ENCODE measurements around the gene ZNF32.

Gene ZNF32

GRCh38 chr10:43648398-43649184 lies at the start of gene ZNF32:
ZNF32 (minus strand) TSS chr10:43648881; CDS start chr10:43646133, 2,748 bp downstream.
- DNase-seq (ENCODE audit: low read depth): peak; percentile 69

- no peak for DNase-seq (ENCODE audit: low read depth)
These were observed 49.5 kb upstream of the ZNF32 start for GRCh38 chr10:43698156-43698555.

GRCh38 chr10:43696909-43697483 lies 48.3 kb upstream of the ZNF32 start:
- no peak for DNase-seq (ENCODE audit: low read depth)

- no peak for DNase-seq (ENCODE audit: low read depth)
These were observed 47.0 kb upstream of the ZNF32 start for GRCh38 chr10:43695730-43696129.

- DNase-seq (ENCODE audit: low read depth): no peak
These were observed 46.6 kb upstream of the ZNF32 start for GRCh38 chr10:43695321-43695720.

GRCh38 chr10:43694526-43694925 lies 45.8 kb upstream of the ZNF32 start:
- no peak for DNase-seq (ENCODE audit: low read depth)

GRCh38 chr10:43693602-43694001 lies 44.9 kb upstream of the ZNF32 start:
- DNase-seq (ENCODE audit: low read depth): no peak

GRCh38 chr10:43692051-43692825 lies 43.6 kb upstream of the ZNF32 start:
- peak; percentile 63 for DNase-seq (ENCODE audit: low read depth)

- DNase-seq (ENCODE audit: low read depth): no peak
These were observed 42.8 kb upstream of the ZNF32 start for GRCh38 chr10:43691485-43691884.

GRCh38 chr10:43689955-43690771 lies 41.5 kb upstream of the ZNF32 start:
- peak; percentile 58 for DNase-seq (ENCODE audit: low read depth)

GRCh38 chr10:43689618-43689954 lies 40.9 kb upstream of the ZNF32 start:
- DNase-seq (ENCODE audit: low read depth): no peak

- DNase-seq (ENCODE audit: low read depth): no peak
These were observed 40.4 kb upstream of the ZNF32 start for GRCh38 chr10:43689007-43689491.

GRCh38 chr10:43688348-43688892 lies 39.7 kb upstream of the ZNF32 start:
- DNase-seq (ENCODE audit: low read depth): no peak

- DNase-seq (ENCODE audit: low read depth): no peak
These were observed 38.7 kb upstream of the ZNF32 start for GRCh38 chr10:43687373-43687772.

GRCh38 chr10:43686414-43686813 lies 37.7 kb upstream of the ZNF32 start:
- DNase-seq (ENCODE audit: low read depth): no peak

- no peak for DNase-seq (ENCODE audit: low read depth)
These were observed 37.1 kb upstream of the ZNF32 start for GRCh38 chr10:43685744-43686143.

- no peak for DNase-seq (ENCODE audit: low read depth)
These were observed 35.5 kb upstream of the ZNF32 start for GRCh38 chr10:43684292-43684559.

GRCh38 chr10:43683451-43684291 lies 35.0 kb upstream of the ZNF32 start:
- DNase-seq (ENCODE audit: low read depth): no peak

GRCh38 chr10:43682956-43683355 lies 34.3 kb upstream of the ZNF32 start:
- DNase-seq (ENCODE audit: low read depth): peak; percentile 28

- no peak for DNase-seq (ENCODE audit: low read depth)
These were observed 33.0 kb upstream of the ZNF32 start for GRCh38 chr10:43681721-43682120.

GRCh38 chr10:43681220-43681619 lies 32.5 kb upstream of the ZNF32 start:
- no peak for DNase-seq (ENCODE audit: low read depth)

Data from stromal cell of bone marrow (primary cell).